ACC112 (cell line): Measurements from ENCODE around the gene GRIK4.

Experiments used
- H2AFZ ChIP-seq: fragments of 200-600 bp; sonication (generic); one replicate; pipeline ENCODE4 v1.6.0; 2017; ENCODE audit warnings: antibody characterized with exemption, low read length; ENCODE audit not compliant: unreplicated experiment
- H3K27ac ChIP-seq: fragments of 200-600 bp; sonication (generic); 2 replicates; pipeline ENCODE4 v1.5.1; 2014; ENCODE audit warnings: low read depth, mild to moderate bottlenecking, antibody characterized with exemption, low read length, moderate library complexity
- H3K27me3 ChIP-seq: fragments of 200-600 bp; sonication (generic); 2 replicates; pipeline ENCODE4 v1.6.1; 2014; ENCODE audit warnings: mild to moderate bottlenecking, antibody characterized with exemption, low read length, moderate library complexity, mixed read lengths; ENCODE audit not compliant: insufficient read depth
- H3K36me3 ChIP-seq: fragments of 200-600 bp; sonication (generic); 2 replicates; pipeline ENCODE4 v1.6.1; 2016; ENCODE audit warnings: mild to moderate bottlenecking, antibody characterized with exemption, low read length, moderate library complexity, mixed read lengths; ENCODE audit not compliant: insufficient read depth
- H3K4me1 ChIP-seq: fragments of 200-600 bp; sonication (generic); one replicate; pipeline ENCODE4 v1.6.1; 2016; ENCODE audit warnings: low read length, mixed read lengths; ENCODE audit not compliant: insufficient read depth, unreplicated experiment, control insufficient read depth
- H3K4me3 ChIP-seq: fragments of 200-600 bp; sonication (generic); 2 replicates; pipeline ENCODE4 v1.5.1; 2014; ENCODE audit warnings: mild to moderate bottlenecking, low read depth, low read length
- H3K79me2 ChIP-seq: fragments of 200-600 bp; sonication (generic); one replicate; pipeline ENCODE4 v1.6.0; 2016; ENCODE audit warnings: low read length; ENCODE audit not compliant: control insufficient read depth, unreplicated experiment, insufficient read depth

The GRIK4 gene

GRCh38 chr11:120550007-120550406 lies 38.5 kb downstream of the GRIK4 start:
- Histone ChIP-seq H3K36me3 (no peaks in the 10 kb centered on the region), H3K27me3 (no peaks in the 10 kb centered on the region), H3K4me3 (no peak overlapping the region), H3K4me1 (peaks cover 28% of the 10 kb centered on the region), H2AFZ (no peak overlapping the region), H3K79me2 (no peaks in the 10 kb centered on the region), H3K27ac (no peak overlapping the region)

GRCh38 chr11:120551191-120551590 lies 39.6 kb downstream of the GRIK4 start:
- Histone ChIP-seq H3K4me3 (no peak overlapping the region), H2AFZ (no peak overlapping the region), H3K27me3 (no peaks in the 10 kb centered on the region), H3K27ac (no peak overlapping the region), H3K4me1 (peaks cover 25% of the 10 kb centered on the region), H3K79me2 (no peaks in the 10 kb centered on the region), H3K36me3 (no peaks in the 10 kb centered on the region)

DNA sequence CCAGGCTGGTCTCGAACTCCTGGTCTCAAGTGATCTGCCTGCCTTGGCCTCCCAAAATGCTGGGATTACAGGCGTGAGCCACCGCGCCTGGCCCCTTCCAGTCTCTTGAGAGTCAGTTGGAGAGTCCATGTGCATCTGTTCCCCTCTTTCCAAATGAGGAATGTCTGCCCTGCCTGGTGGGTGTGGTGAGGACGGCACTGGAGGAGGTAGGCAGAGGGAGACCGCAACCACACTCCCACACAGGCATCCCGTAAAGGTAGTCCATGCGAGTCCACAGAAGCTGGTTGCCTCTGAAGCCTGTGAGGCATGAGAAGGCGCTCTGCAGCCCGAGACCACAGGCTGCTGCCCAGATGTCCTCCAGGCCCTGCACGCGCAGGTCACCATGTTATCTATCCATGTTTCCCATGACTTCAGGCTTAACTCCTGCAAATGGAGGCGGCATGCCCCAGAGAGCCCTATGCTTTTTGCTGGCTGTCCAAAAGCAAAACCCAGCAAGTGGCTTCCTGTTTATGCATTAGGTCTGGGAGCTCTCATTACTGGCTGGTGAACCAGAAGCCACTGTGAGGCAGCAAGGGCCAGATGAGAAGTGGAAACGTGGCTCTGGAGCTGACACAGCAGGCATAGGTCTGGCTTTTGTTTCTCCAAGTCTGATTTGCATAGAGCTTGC lies 43.4 kb downstream of the GRIK4 start:
- no peaks in the 10 kb centered on the region for H3K79me2 ChIP-seq
- no peak overlapping the region for H3K4me3 ChIP-seq
- no peak overlapping the region for H2AFZ ChIP-seq

DNA sequence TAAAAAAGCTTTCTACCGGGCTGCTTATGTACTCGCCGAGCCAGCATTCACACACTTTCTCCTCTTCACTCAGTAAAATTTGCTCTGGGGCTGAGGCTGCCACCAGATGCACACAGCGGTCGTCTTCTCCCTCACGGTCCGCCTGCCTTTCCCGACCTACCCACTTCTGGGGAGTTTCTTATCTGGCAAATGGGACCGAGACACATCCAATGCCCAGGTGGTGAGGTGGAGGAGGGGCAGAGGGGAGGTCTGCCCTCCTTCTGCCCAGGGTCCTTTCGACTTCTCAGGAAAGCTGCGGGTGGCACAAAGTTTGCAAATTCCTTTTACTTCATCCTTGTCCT lies 43.9 kb downstream of the GRIK4 start:
- Histone ChIP-seq H3K4me3 (no peak overlapping the region), H3K4me1 (no peaks in the 10 kb centered on the region), H3K27me3 (no peaks in the 10 kb centered on the region), H3K36me3 (no peaks in the 10 kb centered on the region), H2AFZ (no peak overlapping the region), H3K27ac (no peak overlapping the region), H3K79me2 (no peaks in the 10 kb centered on the region)

More for the DNA sequence above, 43.4 kb downstream of the GRIK4 start:
- H3K27ac ChIP-seq, result no peak overlapping the region
- H3K36me3 ChIP-seq, result no peaks in the 10 kb centered on the region
- H3K4me1 ChIP-seq, result no peaks in the 10 kb centered on the region
- no peaks in the 10 kb centered on the region for H3K27me3 ChIP-seq

- no peaks in the 10 kb centered on the region for H3K4me1 ChIP-seq
- H3K79me2 ChIP-seq, result no peaks in the 10 kb centered on the region
- no peak overlapping the region for H2AFZ ChIP-seq
- no peaks in the 10 kb centered on the region for H3K36me3 ChIP-seq
- no peak overlapping the region for H3K4me3 ChIP-seq
- no peak overlapping the region for H3K27ac ChIP-seq
- H3K27me3 ChIP-seq, result no peaks in the 10 kb centered on the region
Measured at GRCh38 chr11:120556797-120557196, 45.2 kb downstream of the GRIK4 start.

GRCh38 chr11:120558744-120559431 lies 47.3 kb downstream of the GRIK4 start:
- no peaks in the 10 kb centered on the region for H3K79me2 ChIP-seq
- no peaks in the 10 kb centered on the region for H3K36me3 ChIP-seq
- H3K4me3 ChIP-seq, result no peak overlapping the region
- peaks cover 5% of the 10 kb centered on the region; the same call in 1 of the 2 replicates for H3K27me3 ChIP-seq
- no peak overlapping the region for H3K27ac ChIP-seq
- H3K4me1 ChIP-seq, result no peaks in the 10 kb centered on the region
- H2AFZ ChIP-seq, result no peak overlapping the region

DNA sequence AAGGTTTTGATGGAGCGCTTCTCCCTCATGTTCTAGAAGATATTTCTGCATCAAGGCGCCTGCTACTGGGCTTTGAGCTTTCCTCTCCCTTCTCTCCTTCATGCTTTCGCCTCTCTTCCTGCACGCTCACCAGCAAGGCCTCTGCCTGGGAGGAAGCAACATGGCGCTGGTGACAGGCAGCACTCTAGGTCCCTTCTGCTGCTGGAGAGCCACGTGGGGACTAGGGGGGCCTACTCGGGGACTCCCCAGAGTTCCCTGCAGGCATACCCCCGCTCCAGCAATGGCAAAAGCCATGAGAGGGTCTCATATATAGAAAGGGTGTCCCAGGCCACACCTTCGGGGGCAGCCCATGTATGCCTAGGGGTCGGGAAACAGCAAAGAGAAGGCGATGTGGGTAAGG lies 49.7 kb downstream of the GRIK4 start:
- Histone ChIP-seq H3K27me3 (peaks cover 9% of the 10 kb centered on the region; the same call in 1 of the 2 replicates), H3K4me1 (peaks cover 14% of the 10 kb centered on the region), H3K4me3 (no peak overlapping the region), H3K79me2 (no peaks in the 10 kb centered on the region), H2AFZ (no peak overlapping the region), H3K36me3 (no peaks in the 10 kb centered on the region), H3K27ac (no peak overlapping the region)

- Histone ChIP-seq H2AFZ (no peak overlapping the region), H3K79me2 (no peaks in the 10 kb centered on the region), H3K27me3 (peaks cover 9% of the 10 kb centered on the region; the same call in 1 of the 2 replicates), H3K36me3 (no peaks in the 10 kb centered on the region), H3K27ac (no peak overlapping the region), H3K4me3 (no peak overlapping the region), H3K4me1 (peaks cover 15% of the 10 kb centered on the region)
Measured at GRCh38 chr11:120562806-120563425, 51.4 kb downstream of the GRIK4 start.

GRCh38 chr11:120563703-120564572 lies 52.4 kb downstream of the GRIK4 start:
- peak overlapping the region; percentile 68 for H3K4me3 ChIP-seq
- no peak overlapping the region for H3K27ac ChIP-seq
- peaks cover 15% of the 10 kb centered on the region for H3K4me1 ChIP-seq
- no peaks in the 10 kb centered on the region for H3K79me2 ChIP-seq
- H3K36me3 ChIP-seq, result no peaks in the 10 kb centered on the region
- peak overlapping the region; percentile 52 for H2AFZ ChIP-seq
- peaks cover 9% of the 10 kb centered on the region; the same call in 1 of the 2 replicates for H3K27me3 ChIP-seq

DNA sequence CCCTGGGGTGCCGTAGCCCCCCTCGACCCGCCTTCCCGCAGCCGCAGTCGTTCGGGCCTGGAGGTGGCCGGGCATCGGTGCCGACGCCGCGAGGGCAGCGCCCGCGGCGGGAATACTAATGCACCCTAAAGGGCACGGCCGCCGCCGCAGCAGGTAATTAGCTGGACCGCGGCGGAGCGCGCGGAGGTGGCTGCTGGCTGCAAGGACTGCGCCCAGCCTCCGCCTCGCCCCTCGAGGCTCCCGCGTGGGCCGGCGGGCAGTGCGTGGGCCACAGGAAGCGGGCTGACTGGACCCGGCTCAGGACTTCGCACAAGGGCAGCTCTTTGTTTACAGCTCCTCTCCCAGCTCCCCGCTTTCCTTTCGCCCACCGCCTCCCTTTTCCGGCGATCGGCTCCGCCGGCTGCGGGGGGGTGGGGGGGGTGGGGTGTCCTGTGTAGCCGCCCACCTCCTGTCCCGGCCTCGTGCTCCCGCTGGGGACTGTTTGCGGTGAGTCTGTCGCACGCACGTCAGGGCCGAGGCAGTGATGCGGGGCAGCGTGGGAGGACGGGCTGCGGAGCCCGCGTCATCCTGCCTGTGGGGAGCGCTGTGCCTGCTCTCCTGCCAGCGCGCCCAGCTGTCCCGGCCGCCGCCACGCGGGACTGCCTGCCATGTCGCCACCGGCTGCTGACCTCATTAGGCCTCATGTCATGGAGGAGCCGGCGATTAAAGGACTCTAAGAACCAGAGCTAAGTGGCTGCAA lies 53.2 kb downstream of the GRIK4 start:
- Histone ChIP-seq H3K36me3 (no peaks in the 10 kb centered on the region), H2AFZ (peak overlapping the region; percentile 53)

More for the DNA sequence above, 53.2 kb downstream of the GRIK4 start:
- Histone ChIP-seq H3K27me3 (peaks cover 9% of the 10 kb centered on the region; the same call in 1 of the 2 replicates), H3K4me3 (peak overlapping the region; percentile 68), H3K27ac (no peak overlapping the region), H3K79me2 (no peaks in the 10 kb centered on the region), H3K4me1 (peaks cover 15% of the 10 kb centered on the region)
